Right lobe of liver (tissue), 4 donors: ENCODE results near the gene PEAK1.

Source experiments
- CTCF ChIP-seq, 4 donors: fragments of 200-600 bp in 3 of 4; fragments of 450-650 bp in 1 of 4; IDR thresholded peaks; one replicate each; pipeline versions ENCODE4 v1.5.1 to v1.8.0; 2016 to 2022; ENCODE audit warnings: antibody characterized with exemption in 4 of 4, mild to moderate bottlenecking in 2 of 4
- POLR2A ChIP-seq: fragments of 450-650 bp; IDR thresholded peaks from one replicate; pipeline ENCODE4 v1.6.1; 2017; ENCODE audit warnings: antibody characterized with exemption, mild to moderate bottlenecking
- donor health status: DM: no; HTN: no; CAD: no.
- donor health status: DM: no; HTN: no; CAD: no.
- donor health status: DM: no; HTN: yes; CAD: no.

GRCh38 chr15:77409259-77410156 is 10.4 kb downstream of the PEAK1 start:
- TF ChIP-seq CTCF (IDR thresholded peaks at IDR 0.05) = no peak
- TF ChIP-seq POLR2A = no peak
